Activated naive CD8-positive, alpha-beta T cell treated with anti-CD3 and anti-CD28 coated beads, Interleukin-2, amount 10 ng/mL, durations not matched to agents 7 days and 5 days (primary cell): ENCODE results near the gene CD244. TPM values are rescaled to one million over a fixed set of nuclear protein-coding genes. Genes with fewer than 3 reads are reported as not detected.

Experiments
- ATAC-seq: fragments of 150-1000 bp; cut with Tn5 transposase; one replicate; pipeline ENCODE4 v1.10.0; 2021; ENCODE audit warnings: low read depth, moderate library complexity
- POLR2A ChIA-PET: fragments of 350-600 bp; sonication (Branson Sonifier 250); formaldehyde crosslinking; loops from one replicate; lab custom pipeline; 2021; ENCODE audit warnings: antibody characterized with exemption; lab: Charles Lee
- DNase-seq: peaks from one replicate; pipeline ENCODE4 v3.0.0; 2021
- H3K27ac Mint-ChIP-seq: one replicate; pipeline ENCODE4 v1.8.0; 2022; ENCODE audit warnings: mild to moderate bottlenecking, mixed read lengths
- H3K27me3 Mint-ChIP-seq: one replicate; pipeline ENCODE4 v1.8.0; 2022; ENCODE audit warnings: mild to moderate bottlenecking, moderate library complexity, mixed read lengths
- H3K36me3 Mint-ChIP-seq: one replicate; pipeline ENCODE4 v1.8.0; 2021; ENCODE audit warnings: mild to moderate bottlenecking, mixed read lengths
- H3K4me1 Mint-ChIP-seq: one replicate; pipeline ENCODE4 v1.8.0; 2021; ENCODE audit warnings: mixed read lengths
- H3K4me3 Mint-ChIP-seq: one replicate; pipeline ENCODE4 v1.8.0; 2022; ENCODE audit warnings: mild to moderate bottlenecking, moderate library complexity, mixed read lengths
- H3K9me3 Mint-ChIP-seq: one replicate; pipeline ENCODE4 v1.8.0; 2021; ENCODE audit warnings: mixed read lengths
- total RNA-seq, 2 experiments: library from RNA; stranded (reverse); gene quantifications; one replicate each; pipeline ENCODE4 v1.2.3, GENCODE V29; 2021

CD244 gene
- total RNA-seq, 2 experiments from 2014 or later, result 6.0 to 7.8 TPM

DNA sequence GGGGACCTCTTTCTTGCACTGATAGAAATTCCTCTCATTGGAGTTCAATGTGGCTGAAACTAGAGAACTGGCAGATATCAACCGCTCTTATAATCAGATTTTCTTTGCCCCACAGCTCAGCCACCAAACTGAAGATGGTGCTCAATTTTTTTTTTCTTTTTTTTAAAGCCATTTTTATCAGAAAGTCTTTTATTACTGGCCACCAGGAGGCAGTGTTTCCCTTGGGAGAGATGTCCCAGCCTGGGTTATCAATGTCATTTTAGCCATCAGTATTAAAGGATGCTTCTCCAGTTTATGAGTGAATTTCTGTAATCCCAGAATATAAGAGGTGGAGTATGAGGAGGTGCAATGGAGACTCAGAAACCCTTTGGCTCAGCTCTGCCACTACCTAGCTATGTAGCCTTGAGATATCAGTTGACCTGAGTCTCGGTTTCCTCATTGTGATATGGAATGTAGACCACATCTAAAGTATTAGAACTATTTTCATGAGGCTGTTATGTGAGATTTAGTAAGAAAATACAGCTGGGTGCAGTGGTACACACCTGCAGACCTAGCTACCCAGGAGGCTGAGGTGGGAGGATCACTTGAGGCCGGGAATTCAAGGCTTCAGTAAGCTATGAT is 27.6 kb downstream of the CD244 start:
- Mint-ChIP-seq H3K4me3 (no peak overlapping the region), H3K4me1 (peaks cover 56% of the 10 kb centered on the region), H3K27ac (peak overlapping the region; percentile 86), H3K36me3 (peaks cover 8% of the 10 kb centered on the region), H3K27me3 (no peaks in the 10 kb centered on the region), H3K9me3 (no peaks in the 10 kb centered on the region)
- DNase-seq (no peak), ATAC-seq (no peak)
- POLR2A ChIA-PET, result interaction anchor here (0.8 to 4.1 kb wide), 5 partner anchors 42 to 155 kb away, joined by 3 to 17 read pairs (median 3); partner anchors contain the start of gene ITLN2

DNA sequence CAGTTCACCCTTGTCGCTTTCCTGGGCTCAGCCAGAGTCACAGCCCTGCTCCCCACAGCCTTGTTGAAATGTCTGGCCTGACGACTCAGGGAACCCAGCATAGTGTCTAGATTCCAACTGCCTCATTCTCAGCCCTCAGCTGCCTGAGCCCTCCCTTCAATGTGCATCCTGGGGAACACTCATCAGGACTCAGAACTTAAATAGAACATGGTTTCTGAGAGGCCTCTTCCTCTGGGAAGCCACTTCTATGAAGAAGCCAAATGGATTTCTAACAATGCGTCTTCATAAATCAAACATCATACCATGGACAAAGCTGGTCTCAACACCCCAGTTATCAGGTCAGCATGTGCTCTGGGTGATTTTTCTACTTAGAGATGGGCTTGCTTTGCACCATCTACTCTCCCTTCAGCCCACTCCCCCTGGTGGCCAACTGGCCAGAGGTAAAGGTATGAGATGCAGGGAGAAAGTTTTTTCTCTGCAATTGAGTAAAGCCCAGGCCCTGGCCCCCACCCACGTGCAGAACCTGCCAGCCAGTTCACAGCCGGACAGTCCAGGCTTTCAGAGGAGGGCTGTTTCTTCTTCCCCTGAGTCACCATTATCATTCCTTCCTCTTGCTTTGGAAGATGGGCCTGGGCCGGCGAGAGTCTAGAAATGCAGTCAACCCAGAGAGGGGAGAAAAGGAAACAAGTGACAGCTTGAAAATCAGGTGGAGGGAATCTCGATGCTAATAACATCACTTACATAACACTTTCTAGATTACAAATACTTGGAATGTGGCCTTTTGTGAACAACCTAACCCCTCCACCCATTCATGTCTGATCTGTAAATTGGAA is 32.1 kb downstream of the CD244 start:
- Mint-ChIP-seq H3K4me1 (peaks cover 28% of the 10 kb centered on the region), H3K36me3 (peaks cover 12% of the 10 kb centered on the region), H3K9me3 (no peaks in the 10 kb centered on the region), H3K27me3 (no peaks in the 10 kb centered on the region), H3K4me3 (no peak overlapping the region), H3K27ac (no peak overlapping the region)
- ATAC-seq, result peak; percentile 73
- DNase-seq, result peak; percentile 77
- POLR2A ChIA-PET, result interaction anchor here (1.1 to 2.0 kb wide), 2 partner anchors 35 to 53 kb away, joined by 3 to 8 read pairs; partner anchors contain the start of gene LY9

DNA sequence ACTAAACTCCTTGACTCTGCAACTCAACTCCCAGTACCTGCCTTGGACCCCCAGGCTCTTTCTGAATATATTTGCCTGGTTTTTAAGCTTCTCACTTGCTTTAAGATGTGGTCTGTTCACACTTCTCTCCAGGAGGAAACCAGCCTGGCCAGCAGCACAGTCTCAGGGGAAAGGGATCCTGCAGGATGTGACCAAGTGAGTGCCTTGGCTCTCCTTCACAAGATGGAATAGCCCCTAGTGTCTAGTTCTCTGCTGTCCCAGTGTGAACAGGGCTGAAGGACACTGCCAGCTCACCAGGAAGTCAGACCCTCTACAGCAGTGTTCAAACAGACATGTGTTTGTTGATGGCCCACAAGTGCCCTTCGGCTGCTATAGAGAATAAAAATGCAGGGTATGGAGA is 32.9 kb downstream of the CD244 start:
- Mint-ChIP-seq H3K27me3 (no peaks in the 10 kb centered on the region), H3K27ac (no peak overlapping the region), H3K4me3 (no peak overlapping the region), H3K9me3 (no peaks in the 10 kb centered on the region), H3K36me3 (peaks cover 12% of the 10 kb centered on the region), H3K4me1 (peaks cover 23% of the 10 kb centered on the region)
- ATAC-seq (no peak), DNase-seq (no peak)
- POLR2A ChIA-PET, result no interaction called here

DNA sequence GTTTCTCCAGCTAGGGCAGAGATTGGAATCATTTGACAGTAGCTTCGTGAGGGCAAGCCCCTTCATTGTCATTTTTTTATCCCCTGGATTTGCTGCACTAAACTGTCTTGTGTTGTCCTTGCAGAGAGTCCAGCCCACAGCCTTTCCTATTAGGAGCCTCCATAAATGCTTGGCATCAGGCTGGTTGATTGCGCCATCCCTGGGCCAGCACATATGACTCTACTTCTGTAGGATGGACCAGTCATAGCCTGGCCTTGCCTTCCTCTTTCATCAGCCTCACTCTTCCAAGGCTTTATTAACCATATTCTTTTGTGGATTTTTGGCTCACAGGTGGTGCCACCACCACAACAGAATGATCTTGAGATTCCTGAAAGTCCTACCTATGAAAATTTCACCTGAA is 35.3 kb downstream of the CD244 start:
- Mint-ChIP-seq H3K27me3 (no peaks in the 10 kb centered on the region), H3K9me3 (no peaks in the 10 kb centered on the region), H3K36me3 (peaks cover 14% of the 10 kb centered on the region), H3K27ac (no peak overlapping the region), H3K4me1 (peaks cover 13% of the 10 kb centered on the region), H3K4me3 (no peak overlapping the region)
- DNase-seq, result no peak
- ATAC-seq, result no peak
- POLR2A ChIA-PET, result no interaction called here

DNA sequence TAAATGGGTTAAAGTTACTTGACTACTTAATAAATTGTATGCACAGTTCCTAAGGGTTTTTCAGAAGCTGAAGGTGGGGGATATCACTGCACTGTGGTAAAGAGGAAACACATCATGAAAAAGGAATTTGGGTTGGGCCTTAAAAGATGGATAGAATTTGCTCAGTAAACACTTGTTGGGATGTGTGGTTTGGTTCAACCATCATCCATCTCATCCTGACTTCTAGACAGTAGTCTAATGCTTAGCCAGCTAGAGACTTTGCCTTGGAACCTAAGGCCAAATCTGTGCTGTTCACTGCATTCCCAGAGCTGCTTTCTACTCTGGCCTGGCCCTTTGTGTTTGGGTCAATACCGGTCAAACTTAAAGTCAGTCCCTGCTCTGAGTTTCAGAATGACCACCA is 36.1 kb downstream of the CD244 start:
- Mint-ChIP-seq H3K36me3 (peaks cover 12% of the 10 kb centered on the region), H3K4me3 (no peak overlapping the region), H3K27me3 (no peaks in the 10 kb centered on the region), H3K4me1 (peaks cover 11% of the 10 kb centered on the region), H3K27ac (no peak overlapping the region), H3K9me3 (no peaks in the 10 kb centered on the region)
- DNase-seq, result no peak
- POLR2A ChIA-PET, result no interaction called here
- no peak for ATAC-seq

DNA sequence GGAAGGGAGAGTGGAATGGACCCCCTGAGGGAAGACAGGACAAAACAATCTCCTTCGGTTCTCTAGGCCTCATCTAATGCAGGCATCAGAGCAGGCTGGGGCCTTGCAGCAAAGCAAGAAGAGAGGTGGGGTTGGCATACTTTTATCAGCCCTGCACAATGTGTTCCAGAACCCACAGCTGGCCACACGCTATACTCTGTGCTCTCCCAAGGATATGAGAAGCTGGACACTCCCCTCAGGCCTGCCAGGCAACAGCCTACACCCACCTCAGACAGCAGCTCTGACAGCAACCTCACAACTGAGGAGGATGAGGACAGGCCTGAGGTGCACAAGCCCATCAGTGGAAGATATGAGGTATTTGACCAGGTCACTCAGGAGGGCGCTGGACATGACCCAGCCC is 39.4 kb downstream of the CD244 start:
- Mint-ChIP-seq H3K4me3 (no peak overlapping the region), H3K9me3 (no peaks in the 10 kb centered on the region), H3K27me3 (no peaks in the 10 kb centered on the region), H3K27ac (no peak overlapping the region), H3K36me3 (peaks cover 13% of the 10 kb centered on the region), H3K4me1 (peaks cover 10% of the 10 kb centered on the region)
- no peak for DNase-seq
- POLR2A ChIA-PET, result no interaction called here
- ATAC-seq, result no peak

DNA sequence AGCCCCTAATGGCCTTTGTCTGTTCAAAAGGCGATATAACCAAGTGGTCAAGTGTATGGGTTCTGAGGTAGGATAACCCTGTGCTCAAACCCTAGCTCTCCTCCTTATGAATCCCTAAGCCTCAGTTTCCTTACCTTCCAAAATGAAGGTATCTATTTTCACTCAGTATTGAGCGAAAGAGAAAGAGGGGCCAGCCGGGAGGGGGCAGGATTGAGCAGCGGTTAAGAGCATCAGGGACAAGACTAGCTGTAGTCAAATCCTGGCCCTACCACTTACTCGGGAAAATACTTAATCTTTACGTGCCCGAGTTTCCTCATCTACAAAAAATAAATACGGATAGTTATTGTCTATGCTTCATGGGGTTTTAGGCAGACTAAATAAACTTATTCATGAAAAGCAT is 41.1 kb downstream of the CD244 start:
- peaks cover 10% of the 10 kb centered on the region for H3K4me1 Mint-ChIP-seq
- no peaks in the 10 kb centered on the region for H3K9me3 Mint-ChIP-seq
- POLR2A ChIA-PET, result no interaction called here
- H3K36me3 Mint-ChIP-seq, result peaks cover 11% of the 10 kb centered on the region
- no peak overlapping the region for H3K27ac Mint-ChIP-seq
- ATAC-seq (no peak), DNase-seq (no peak)
- H3K27me3 Mint-ChIP-seq, result no peaks in the 10 kb centered on the region
- H3K4me3 Mint-ChIP-seq, result no peak overlapping the region

DNA sequence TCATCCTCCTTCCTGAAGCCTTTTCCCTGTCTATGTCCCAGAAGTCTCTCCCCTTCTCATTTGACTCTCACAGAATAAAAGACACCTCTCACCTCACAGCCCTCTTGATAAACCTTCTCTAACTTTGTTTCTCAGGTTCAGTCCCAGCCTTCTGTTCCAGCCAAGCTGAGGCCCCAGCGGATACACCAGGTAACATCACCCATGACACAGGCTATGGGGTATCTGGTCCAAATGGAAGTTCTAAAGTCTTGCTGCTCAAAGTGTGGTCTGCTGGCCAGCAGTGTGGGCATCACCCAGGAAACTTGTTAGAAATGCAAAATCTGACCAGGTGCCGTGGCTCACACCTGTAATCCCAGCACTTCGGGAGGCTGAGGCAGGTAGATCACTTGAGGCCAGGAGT is 43.5 kb downstream of the CD244 start:
- DNase-seq, result no peak
- H3K27me3 Mint-ChIP-seq, result no peaks in the 10 kb centered on the region
- H3K4me1 Mint-ChIP-seq, result peaks cover 9% of the 10 kb centered on the region
- no peaks in the 10 kb centered on the region for H3K9me3 Mint-ChIP-seq
- no peak for ATAC-seq
- H3K36me3 Mint-ChIP-seq, result peaks cover 15% of the 10 kb centered on the region
- no peak overlapping the region for H3K4me3 Mint-ChIP-seq
- no peak overlapping the region for H3K27ac Mint-ChIP-seq
- POLR2A ChIA-PET, result no interaction called here

DNA sequence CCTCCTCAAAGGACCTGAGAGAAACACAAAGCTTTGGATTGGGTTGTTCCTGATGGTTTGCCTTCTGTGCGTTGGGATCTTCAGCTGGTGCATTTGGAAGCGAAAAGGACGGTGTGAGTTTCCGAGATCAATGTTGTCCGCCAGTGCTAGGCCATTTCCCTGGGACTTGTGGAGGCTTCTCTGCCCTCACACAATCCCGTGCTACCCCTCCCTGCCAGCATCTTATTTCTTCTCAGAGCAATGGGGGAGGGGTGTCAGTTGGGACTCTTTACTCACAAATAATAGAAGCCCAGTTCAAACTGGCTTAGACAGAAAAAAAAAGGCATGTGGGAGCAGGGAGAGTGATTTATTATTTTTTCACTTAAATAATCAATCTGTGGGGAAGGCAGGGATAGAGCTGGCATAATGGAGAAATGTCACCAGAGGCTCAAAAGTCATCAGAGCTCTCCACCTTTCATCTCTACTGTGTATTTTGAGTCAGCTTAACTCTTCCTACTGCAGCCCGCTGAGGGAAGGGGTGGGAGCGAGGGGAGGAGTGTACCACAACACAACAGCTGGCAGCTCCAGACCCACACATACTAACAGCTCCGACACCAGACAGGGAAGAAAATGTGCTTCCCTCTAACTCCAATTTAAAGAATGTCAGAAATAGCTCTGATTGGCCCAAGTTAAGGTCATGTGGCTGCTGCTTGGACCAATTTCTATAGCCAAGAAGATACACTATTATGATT is 44.3 kb downstream of the CD244 start:
- H3K9me3 Mint-ChIP-seq, result no peaks in the 10 kb centered on the region
- no peaks in the 10 kb centered on the region for H3K27me3 Mint-ChIP-seq
- POLR2A ChIA-PET, result no interaction called here
- no peak overlapping the region for H3K4me3 Mint-ChIP-seq
- DNase-seq (no peak), ATAC-seq (no peak)
- H3K27ac Mint-ChIP-seq, result no peak overlapping the region
- peaks cover 22% of the 10 kb centered on the region for H3K36me3 Mint-ChIP-seq
- H3K4me1 Mint-ChIP-seq, result peaks cover 7% of the 10 kb centered on the region

DNA sequence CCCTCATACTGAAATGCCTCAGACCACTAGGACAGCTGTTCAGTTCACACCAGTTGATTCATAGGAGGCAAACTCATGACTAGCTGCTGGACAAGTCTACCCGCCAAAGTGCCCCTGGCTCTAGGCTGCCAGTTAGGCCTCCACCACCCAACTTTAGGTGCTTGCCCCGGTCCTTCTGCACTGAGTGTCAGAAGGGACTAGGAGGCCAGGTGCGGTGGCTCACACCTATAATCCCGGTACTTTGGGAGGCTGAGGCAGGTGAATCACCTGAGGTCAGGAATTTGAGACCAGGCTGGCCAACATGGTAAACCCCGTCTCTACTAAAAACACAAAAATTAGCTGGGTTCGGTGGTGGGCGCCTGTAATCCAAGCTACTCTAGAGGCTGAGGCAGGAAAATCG is 47.8 kb downstream of the CD244 start:
- Mint-ChIP-seq H3K36me3 (peaks cover 49% of the 10 kb centered on the region), H3K9me3 (peaks cover 3% of the 10 kb centered on the region), H3K4me3 (no peak overlapping the region), H3K27me3 (no peaks in the 10 kb centered on the region), H3K4me1 (peaks cover 6% of the 10 kb centered on the region), H3K27ac (no peak overlapping the region)
- ATAC-seq (no peak), DNase-seq (no peak)
- POLR2A ChIA-PET, result no interaction called here

DNA sequence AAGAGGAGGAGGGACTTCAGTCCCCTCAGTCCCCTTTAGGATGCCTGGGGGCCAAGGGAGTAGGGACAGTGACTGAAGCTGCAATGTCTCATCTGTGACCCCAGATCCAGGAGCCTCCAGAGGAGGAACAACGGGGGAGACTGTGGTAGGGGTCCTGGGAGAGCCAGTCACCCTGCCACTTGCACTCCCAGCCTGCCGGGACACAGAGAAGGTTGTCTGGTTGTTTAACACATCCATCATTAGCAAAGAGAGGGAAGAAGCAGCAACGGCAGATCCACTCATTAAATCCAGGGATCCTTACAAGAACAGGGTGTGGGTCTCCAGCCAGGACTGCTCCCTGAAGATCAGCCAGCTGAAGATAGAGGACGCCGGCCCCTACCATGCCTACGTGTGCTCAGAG is 48.4 kb downstream of the CD244 start:
- DNase-seq (no peak), ATAC-seq (no peak)
- H3K9me3 Mint-ChIP-seq, result peaks cover 3% of the 10 kb centered on the region
- H3K36me3 Mint-ChIP-seq, result peaks cover 50% of the 10 kb centered on the region
- H3K27me3 Mint-ChIP-seq, result no peaks in the 10 kb centered on the region
- H3K4me1 Mint-ChIP-seq, result peaks cover 5% of the 10 kb centered on the region
- H3K4me3 Mint-ChIP-seq, result no peak overlapping the region
- H3K27ac Mint-ChIP-seq, result no peak overlapping the region
- POLR2A ChIA-PET, result no interaction called here

DNA sequence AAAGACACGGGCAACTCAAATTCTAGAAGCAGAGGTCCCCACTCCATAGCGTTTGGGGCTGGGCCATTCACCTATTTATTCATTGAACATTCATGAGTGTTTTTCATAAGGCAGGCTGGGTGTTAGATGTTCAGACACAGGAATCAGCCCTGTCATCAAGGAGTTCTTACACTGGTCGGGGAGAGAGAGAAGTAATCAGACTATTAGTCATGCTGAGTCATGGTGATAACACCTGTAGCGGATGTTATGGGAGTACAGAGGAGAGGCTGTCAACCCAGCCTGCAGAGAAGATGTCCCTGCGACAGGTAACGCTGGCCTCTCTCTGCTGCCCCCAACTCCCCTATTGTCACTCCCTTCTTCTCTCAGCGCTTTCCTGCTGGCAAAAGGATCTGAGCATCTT is 49.5 kb downstream of the CD244 start:
- Mint-ChIP-seq H3K27me3 (no peaks in the 10 kb centered on the region), H3K27ac (no peak overlapping the region), H3K9me3 (peaks cover 4% of the 10 kb centered on the region), H3K4me1 (peaks cover 4% of the 10 kb centered on the region), H3K36me3 (peaks cover 51% of the 10 kb centered on the region), H3K4me3 (no peak overlapping the region)
- POLR2A ChIA-PET, result no interaction called here
- ATAC-seq, result no peak
- no peak for DNase-seq

DNA sequence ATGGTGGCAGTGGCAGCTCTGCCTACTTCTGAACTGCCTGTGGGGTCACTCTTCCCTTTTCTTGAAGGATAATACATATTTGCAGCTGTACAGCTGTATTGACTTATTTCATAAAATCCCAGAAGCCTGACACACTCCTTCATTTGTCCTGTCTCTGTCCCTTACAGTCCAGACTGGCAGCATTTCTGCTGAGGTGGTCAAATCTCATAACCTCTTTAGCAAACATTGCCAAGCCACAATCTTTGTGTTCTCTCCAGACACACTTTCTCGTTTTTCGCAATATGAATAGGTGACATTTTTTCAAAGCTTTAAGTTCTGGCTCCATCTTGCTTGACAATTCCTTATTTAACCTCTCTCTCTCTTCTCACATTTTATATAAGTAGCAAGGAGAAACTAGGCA is 51.5 kb downstream of the CD244 start:
- Mint-ChIP-seq H3K4me1 (peaks cover 6% of the 10 kb centered on the region), H3K9me3 (peaks cover 12% of the 10 kb centered on the region), H3K4me3 (no peak overlapping the region), H3K27ac (no peak overlapping the region), H3K27me3 (no peaks in the 10 kb centered on the region), H3K36me3 (peaks cover 58% of the 10 kb centered on the region)
- no peak for ATAC-seq
- POLR2A ChIA-PET, result no interaction called here
- no peak for DNase-seq
